Peyer's patch (tissue), 4 donors: ENCODE data around the gene TMX4. TPM values are rescaled to one million over a fixed set of nuclear protein-coding genes. Genes with fewer than 3 reads are reported as not detected.
A peak's percentile ranks its signal among the peaks of the same experiment; 100 is the strongest.

Experiments used
- DNase-seq, 3 donors: peaks; one replicate each; pipeline ENCODE4 v3.0.0-alpha.2; 2017 to 2019
- H3K27ac ChIP-seq, 4 donors: fragments of 200-600 bp; sonication (generic); one replicate each; pipeline ENCODE4 v1.5.1; 2016 to 2019
- H3K27me3 ChIP-seq, 2 donors: fragments of 200-600 bp; sonication (generic); one replicate each; pipeline ENCODE4 v1.5.1; 2019
- H3K36me3 ChIP-seq, 3 donors: fragments of 200-600 bp; sonication (generic); one replicate each; pipeline ENCODE4 v1.5.1; 2016 to 2019
- H3K4me1 ChIP-seq, 4 donors: fragments of 200-600 bp; sonication (generic); one replicate each; pipeline ENCODE4 v1.5.1; 2016 to 2019
- H3K4me3 ChIP-seq, 4 donors: fragments of 200-600 bp; sonication (generic); 1 replicate in 3 of 4; 2 replicates in 1 of 4; pipeline ENCODE4 v1.5.1; 2016 to 2019; ENCODE audit warnings: mild to moderate bottlenecking in 1 of 4
- H3K9me3 ChIP-seq, 4 donors: fragments of 200-600 bp; sonication (generic); one replicate each; pipeline ENCODE4 v1.5.1; 2016 to 2019; ENCODE audit warnings: mild to moderate bottlenecking in 1 of 4
- POLR2A ChIP-seq, 2 donors: fragments of 450-650 bp; IDR thresholded peaks; one replicate each; pipeline ENCODE4 v1.5.1; 2017; ENCODE audit warnings: antibody characterized with exemption in 2 of 2, mild to moderate bottlenecking in 2 of 2, moderate library complexity in 2 of 2
- total RNA-seq, 4 donors: library from RNA; depleted of rRNA; stranded (reverse); fragments of >200 nt; gene quantifications; one replicate each; pipeline ENCODE4 v1.1.0, GENCODE V29; 2016
- TF ChIP-seq, protein P1 (sequence below), 6 experiments: fragments of 450-650 bp in 4 of 6; fragments of 200-600 bp in 2 of 6; sonication (generic) in 1 of 6; IDR thresholded peaks; one replicate each; pipeline ENCODE4 v1.5.1; 2017 to 2019; ENCODE audit warnings: antibody characterized with exemption in 6 of 6, mild to moderate bottlenecking in 3 of 6, moderate library complexity in 1 of 6

TMX4 gene
- total RNA-seq, 4 donors from 2014 or later = 12.9 to 26.6 (median 17.0) TPM

DNA sequence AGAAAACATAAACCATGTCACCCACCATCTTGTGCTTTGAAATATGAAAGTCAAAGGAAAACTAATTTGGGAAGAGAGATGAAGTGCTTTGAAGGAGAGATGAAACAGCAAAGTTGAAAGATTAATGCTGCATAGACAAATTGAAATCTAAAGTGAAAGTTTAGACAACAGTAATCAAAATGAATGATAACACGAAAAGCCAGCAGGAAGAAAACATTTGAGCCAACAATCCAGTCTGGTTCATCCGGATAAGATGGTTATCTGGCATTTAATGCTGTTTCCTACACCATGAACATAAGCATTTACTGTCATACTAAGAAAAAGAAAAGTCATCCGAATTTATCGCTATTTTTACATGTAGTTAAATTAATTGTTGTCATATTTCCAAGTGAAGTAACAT lies 79.9 kb downstream of the TMX4 start:
- no peaks in the 10 kb centered on the region for H3K9me3 ChIP-seq
- H3K4me3 ChIP-seq = no peak overlapping the region
- H3K27me3 ChIP-seq = no peaks in the 10 kb centered on the region
- H3K4me1 ChIP-seq = no peaks in the 10 kb centered on the region
- DNase-seq = no peak
- H3K36me3 ChIP-seq = no peaks in the 10 kb centered on the region
- H3K27ac ChIP-seq = no peak overlapping the region
- TF ChIP-seq, protein P1, sequence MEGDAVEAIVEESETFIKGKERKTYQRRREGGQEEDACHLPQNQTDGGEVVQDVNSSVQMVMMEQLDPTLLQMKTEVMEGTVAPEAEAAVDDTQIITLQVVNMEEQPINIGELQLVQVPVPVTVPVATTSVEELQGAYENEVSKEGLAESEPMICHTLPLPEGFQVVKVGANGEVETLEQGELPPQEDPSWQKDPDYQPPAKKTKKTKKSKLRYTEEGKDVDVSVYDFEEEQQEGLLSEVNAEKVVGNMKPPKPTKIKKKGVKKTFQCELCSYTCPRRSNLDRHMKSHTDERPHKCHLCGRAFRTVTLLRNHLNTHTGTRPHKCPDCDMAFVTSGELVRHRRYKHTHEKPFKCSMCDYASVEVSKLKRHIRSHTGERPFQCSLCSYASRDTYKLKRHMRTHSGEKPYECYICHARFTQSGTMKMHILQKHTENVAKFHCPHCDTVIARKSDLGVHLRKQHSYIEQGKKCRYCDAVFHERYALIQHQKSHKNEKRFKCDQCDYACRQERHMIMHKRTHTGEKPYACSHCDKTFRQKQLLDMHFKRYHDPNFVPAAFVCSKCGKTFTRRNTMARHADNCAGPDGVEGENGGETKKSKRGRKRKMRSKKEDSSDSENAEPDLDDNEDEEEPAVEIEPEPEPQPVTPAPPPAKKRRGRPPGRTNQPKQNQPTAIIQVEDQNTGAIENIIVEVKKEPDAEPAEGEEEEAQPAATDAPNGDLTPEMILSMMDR (IDR thresholded peaks at IDR 0.05) = no peak
- TF ChIP-seq POLR2A (IDR thresholded peaks at IDR 0.05) = no peak

DNA sequence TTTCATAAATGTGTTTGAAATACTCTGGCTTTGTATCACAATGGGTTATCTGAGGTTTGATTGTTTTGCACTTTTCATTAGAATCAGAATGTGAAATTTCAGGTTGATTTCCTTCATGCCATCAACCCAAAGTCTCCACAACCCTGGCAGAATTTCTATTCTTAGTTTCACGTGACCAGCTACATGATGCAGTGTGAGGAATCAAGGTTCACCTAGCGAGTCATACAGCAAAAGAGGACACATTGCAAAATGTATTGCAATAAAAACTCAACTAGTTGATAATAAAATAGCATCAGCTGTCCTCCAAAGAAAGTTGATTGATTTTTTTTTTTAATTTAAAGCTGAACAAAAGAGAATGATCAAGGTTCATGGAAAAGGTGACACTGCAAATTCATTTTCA lies 81.5 kb downstream of the TMX4 start:
- H3K9me3 ChIP-seq = no peaks in the 10 kb centered on the region
- H3K27me3 ChIP-seq = no peaks in the 10 kb centered on the region
- peak in 1 of 3 donors; percentile 55 for DNase-seq
- H3K4me3 ChIP-seq = no peak overlapping the region
- TF ChIP-seq POLR2A (IDR thresholded peaks at IDR 0.05) = no peak
- TF ChIP-seq, protein P1 (IDR thresholded peaks at IDR 0.05) = no peak
- H3K27ac ChIP-seq = no peak overlapping the region
- no peaks in the 10 kb centered on the region for H3K4me1 ChIP-seq
- H3K36me3 ChIP-seq = no peaks in the 10 kb centered on the region

DNA sequence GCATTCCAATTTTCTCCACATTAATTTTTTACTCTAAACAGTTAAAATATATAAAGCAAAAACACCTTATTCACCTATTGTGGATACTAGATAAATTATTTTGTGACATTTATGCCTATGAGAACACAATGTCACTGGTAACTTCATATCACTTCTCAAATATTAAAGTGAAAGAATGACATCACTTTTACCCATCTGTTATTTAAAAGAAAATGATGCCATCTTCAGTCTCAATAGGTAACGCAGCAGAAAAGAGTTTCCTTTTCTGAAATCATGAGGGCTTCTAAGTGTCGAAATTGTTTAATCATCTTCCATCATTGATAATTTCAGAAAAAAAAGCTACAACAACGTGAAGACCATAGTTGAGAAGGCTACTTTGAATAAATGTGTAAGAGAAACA lies 82.2 kb downstream of the TMX4 start:
- no peak overlapping the region for H3K4me3 ChIP-seq
- H3K36me3 ChIP-seq = no peaks in the 10 kb centered on the region
- no peaks in the 10 kb centered on the region for H3K9me3 ChIP-seq
- no peaks in the 10 kb centered on the region for H3K4me1 ChIP-seq
- no peak for DNase-seq
- no peaks in the 10 kb centered on the region for H3K27me3 ChIP-seq
- TF ChIP-seq, protein P1 (IDR thresholded peaks at IDR 0.05) = no peak
- no peak for TF ChIP-seq POLR2A (IDR thresholded peaks at IDR 0.05)
- H3K27ac ChIP-seq = no peak overlapping the region

DNA sequence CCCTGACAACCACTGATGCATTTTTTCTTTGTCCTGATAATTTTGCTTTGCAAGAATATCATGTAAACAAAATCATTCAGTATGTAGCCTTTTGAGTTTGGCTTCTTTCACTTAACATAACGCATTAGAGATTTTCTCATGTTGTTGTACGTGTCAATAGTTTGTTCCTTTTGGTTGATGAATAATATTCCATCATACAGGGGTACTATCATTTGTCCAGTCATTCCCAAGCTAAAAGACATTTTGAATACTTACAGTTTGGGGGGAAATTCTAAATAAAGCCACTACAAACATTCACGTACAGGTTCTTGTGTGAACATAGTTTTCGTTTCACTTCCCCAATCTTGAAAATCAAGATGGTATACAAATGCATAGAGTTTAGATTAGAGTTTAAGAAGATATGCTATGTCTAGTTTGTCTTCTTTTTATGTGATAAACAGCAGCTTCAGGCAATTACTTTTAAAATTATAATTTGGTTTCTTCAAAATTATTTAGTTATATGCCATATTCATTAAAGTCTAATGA lies 84.5 kb downstream of the TMX4 start:
- Histone ChIP-seq H3K4me3 (no peak overlapping the region), H3K9me3 (no peaks in the 10 kb centered on the region), H3K4me1 (no peaks in the 10 kb centered on the region), H3K36me3 (no peaks in the 10 kb centered on the region), H3K27me3 (no peaks in the 10 kb centered on the region), H3K27ac (no peak overlapping the region)
- TF ChIP-seq POLR2A (IDR thresholded peaks at IDR 0.05) = no peak
- TF ChIP-seq, protein P1 (IDR thresholded peaks at IDR 0.05) = no peak
- no peak for DNase-seq

DNA sequence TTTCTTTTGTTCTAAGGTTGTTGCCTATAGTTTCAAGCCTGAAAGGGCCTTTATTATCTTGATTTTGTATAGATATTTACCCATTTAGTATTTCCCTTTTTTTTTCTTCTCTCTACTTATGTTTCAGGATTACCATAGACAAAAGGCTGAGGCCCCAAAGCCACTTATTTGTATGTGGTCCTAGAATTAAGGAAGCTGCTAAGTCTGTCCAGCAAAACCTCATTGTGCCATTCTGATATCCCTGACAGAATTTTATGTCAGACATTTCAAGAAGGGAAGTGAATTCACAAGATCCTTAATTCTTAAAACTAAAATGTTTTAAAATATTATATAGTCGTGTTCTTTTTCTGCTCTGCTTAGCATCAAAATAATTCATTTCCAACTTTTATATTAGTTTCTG lies 86.2 kb downstream of the TMX4 start:
- TF ChIP-seq, protein P1 (IDR thresholded peaks at IDR 0.05) = no peak
- TF ChIP-seq POLR2A (IDR thresholded peaks at IDR 0.05) = no peak
- H3K36me3 ChIP-seq = no peaks in the 10 kb centered on the region
- H3K4me1 ChIP-seq = no peaks in the 10 kb centered on the region
- no peaks in the 10 kb centered on the region for H3K9me3 ChIP-seq
- H3K27ac ChIP-seq = no peak overlapping the region
- no peaks in the 10 kb centered on the region for H3K27me3 ChIP-seq
- no peak for DNase-seq
- H3K4me3 ChIP-seq = no peak overlapping the region

DNA sequence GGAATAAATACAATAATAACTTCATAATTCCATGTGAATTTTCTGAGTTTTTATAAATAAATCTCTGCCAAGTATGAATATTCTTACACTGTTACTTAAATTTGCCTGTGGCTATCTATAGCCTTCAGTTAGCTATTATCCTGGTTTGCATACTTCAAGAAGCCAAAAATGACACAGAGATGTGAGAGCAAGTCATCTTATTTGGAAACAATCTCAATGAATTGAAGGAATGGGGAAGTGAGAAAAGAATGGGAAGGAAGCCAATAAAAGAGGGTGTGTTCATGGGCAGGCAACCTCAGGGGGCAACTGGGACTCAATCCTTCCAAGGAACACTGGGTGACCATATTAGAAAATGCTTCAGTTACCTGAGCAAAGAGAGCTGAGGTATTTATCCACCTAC lies 89.2 kb downstream of the TMX4 start:
- Histone ChIP-seq H3K4me1 (no peaks in the 10 kb centered on the region), H3K9me3 (no peaks in the 10 kb centered on the region), H3K27me3 (no peaks in the 10 kb centered on the region), H3K4me3 (no peak overlapping the region), H3K36me3 (no peaks in the 10 kb centered on the region), H3K27ac (no peak overlapping the region)
- TF ChIP-seq POLR2A (IDR thresholded peaks at IDR 0.05) = no peak
- TF ChIP-seq, protein P1 (IDR thresholded peaks at IDR 0.05) = no peak
- DNase-seq = no peak
